NCI-H345 treated with DMSO at 0.1 percent for 48 hours (cell line): Measurements from ENCODE around the gene WNT11.
A peak's percentile ranks its signal among the peaks of the same experiment; 100 is the strongest.

Source experiments
- DNase-seq: peaks from one replicate; lab custom pipeline; 2025; ENCODE audit not compliant: unreplicated experiment; lab: John Stamatoyannopoulos, UW

Gene WNT11

GRCh38 chr11:76238551-76238950 lies 32.2 kb upstream of the WNT11 start:
- no peak for DNase-seq

GRCh38 chr11:76237914-76238313 lies 31.6 kb upstream of the WNT11 start:
- no peak for DNase-seq

GRCh38 chr11:76237000-76237649 lies 30.8 kb upstream of the WNT11 start:
- no peak for DNase-seq

- DNase-seq: no peak
Measured at GRCh38 chr11:76236092-76236999, 30.0 kb upstream of the WNT11 start.

GRCh38 chr11:76235233-76236091 lies 29.2 kb upstream of the WNT11 start:
- DNase-seq: peak; percentile 78

- no peak for DNase-seq
Measured at GRCh38 chr11:76234416-76235232, 28.3 kb upstream of the WNT11 start.

- no peak for DNase-seq
Measured at GRCh38 chr11:76234021-76234415, 27.7 kb upstream of the WNT11 start.

GRCh38 chr11:76233196-76233921 lies 27.1 kb upstream of the WNT11 start:
- DNase-seq: no peak

GRCh38 chr11:76232026-76232665 lies 25.8 kb upstream of the WNT11 start:
- DNase-seq: no peak

- no peak for DNase-seq
Measured at GRCh38 chr11:76231121-76231738, 24.9 kb upstream of the WNT11 start.

- DNase-seq: no peak
Measured at GRCh38 chr11:76230392-76230791, 24.1 kb upstream of the WNT11 start.

- no peak for DNase-seq
Measured at GRCh38 chr11:76229690-76230240, 23.5 kb upstream of the WNT11 start.

GRCh38 chr11:76228875-76229149 lies 22.5 kb upstream of the WNT11 start:
- no peak for DNase-seq

GRCh38 chr11:76228071-76228874 lies 22.0 kb upstream of the WNT11 start:
- no peak for DNase-seq

- DNase-seq: no peak
Measured at GRCh38 chr11:76226626-76227025, 20.3 kb upstream of the WNT11 start.

- no peak for DNase-seq
Measured at GRCh38 chr11:76225122-76225611, 18.9 kb upstream of the WNT11 start.

- DNase-seq: no peak
Measured at GRCh38 chr11:76224461-76225121, 18.3 kb upstream of the WNT11 start.
